Activated T-cell treated with anti-CD3 and anti-CD28 coated beads for 24 hours (primary cell): ENCODE results near the gene FMC1.

ENCODE experiments used
- DNase-seq: peaks from one replicate; pipeline ENCODE4 v3.0.0-alpha.2; 2020; ENCODE audit warnings: low read depth

Gene FMC1

GRCh38 chr7:139374246-139374645 is 33.1 kb downstream of the FMC1 start:
- DNase-seq = no peak

- no peak for DNase-seq
Measured at GRCh38 chr7:139382439-139382838, 41.3 kb downstream of the FMC1 start.

- no peak for DNase-seq
Measured at GRCh38 chr7:139384611-139385010, 43.5 kb downstream of the FMC1 start.

GRCh38 chr7:139387594-139387993 is 46.5 kb downstream of the FMC1 start:
- no peak for DNase-seq

GRCh38 chr7:139389091-139389490 is 48.0 kb downstream of the FMC1 start:
- DNase-seq = no peak

GRCh38 chr7:139389774-139390173 is 48.6 kb downstream of the FMC1 start:
- DNase-seq = no peak

GRCh38 chr7:139393621-139394211 is 52.6 kb downstream of the FMC1 start:
- DNase-seq = no peak

GRCh38 chr7:139394540-139394939 is 53.4 kb downstream of the FMC1 start:
- no peak for DNase-seq
